HS-5 (cell line): ENCODE data around the gene GLIS1.
"Not testable (repeated sequence)": the region's sequence is repeated elsewhere in the genome, so short reads cannot be mapped to it uniquely, and the experiment has no call there.

Experiments
- DNase-seq: peaks from one replicate; pipeline ENCODE4 v3.0.0-alpha.2; 2012; ENCODE audit warnings: low read depth

Gene GLIS1

GRCh38 chr1:53561503-53562105 is 177.4 kb downstream of the GLIS1 start:
- DNase-seq: no peak

GRCh38 chr1:53560581-53561502 is 178.1 kb downstream of the GLIS1 start:
- no peak for DNase-seq

GRCh38 chr1:53559854-53560580 is 178.9 kb downstream of the GLIS1 start:
- DNase-seq: no peak

- DNase-seq: no peak
Measured at GRCh38 chr1:53559391-53559815, 179.6 kb downstream of the GLIS1 start.

GRCh38 chr1:53558739-53559315 is 180.1 kb downstream of the GLIS1 start:
- DNase-seq: no peak

- no peak for DNase-seq
Measured at GRCh38 chr1:53557830-53558738, 180.9 kb downstream of the GLIS1 start.

GRCh38 chr1:53557369-53557768 is 181.6 kb downstream of the GLIS1 start:
- no peak for DNase-seq

- no peak for DNase-seq
Measured at GRCh38 chr1:53556657-53557227, 182.2 kb downstream of the GLIS1 start.

GRCh38 chr1:53555620-53556326 is 183.2 kb downstream of the GLIS1 start:
- DNase-seq: not testable (repeated sequence)

GRCh38 chr1:53554592-53555305 is 184.2 kb downstream of the GLIS1 start:
- DNase-seq: no peak

GRCh38 chr1:53553734-53554509 is 185.0 kb downstream of the GLIS1 start:
- DNase-seq: no peak

GRCh38 chr1:53552981-53553733 is 185.8 kb downstream of the GLIS1 start:
- DNase-seq: no peak

- no peak for DNase-seq
Measured at GRCh38 chr1:53552146-53552861, 186.7 kb downstream of the GLIS1 start.

- no peak for DNase-seq
Measured at GRCh38 chr1:53551428-53551995, 187.5 kb downstream of the GLIS1 start.

GRCh38 chr1:53550201-53550741 is 188.7 kb downstream of the GLIS1 start:
- peak; percentile 14 for DNase-seq

GRCh38 chr1:53549781-53550180 is 189.2 kb downstream of the GLIS1 start:
- no peak for DNase-seq

- no peak for DNase-seq
Measured at GRCh38 chr1:53549287-53549686, 189.7 kb downstream of the GLIS1 start.
